WERI-Rb-1 (cell line): ENCODE measurements around the gene ATR.

Experiments
- DNase-seq: peaks from one replicate; pipeline ENCODE4 v3.0.0-alpha.2; 2020
- H3K27ac ChIP-seq: fragments of 250-450 bp; sonication (Bioruptor Pico); 2 replicates; pipeline ENCODE4 v1.5.1; 2020; ENCODE audit warnings: mild to moderate bottlenecking, moderate library complexity
- H3K27me3 ChIP-seq: fragments of 250-450 bp; sonication (Bioruptor Pico); 2 replicates; pipeline ENCODE4 v1.5.1; 2021; ENCODE audit warnings: mild to moderate bottlenecking, low read depth, moderate library complexity; ENCODE audit not compliant: insufficient read depth, severe bottlenecking
- H3K36me3 ChIP-seq: fragments of 250-450 bp; sonication (Bioruptor Pico); 2 replicates; pipeline ENCODE4 v1.5.1; 2020; ENCODE audit warnings: mild to moderate bottlenecking, moderate library complexity
- H3K4me3 ChIP-seq: 2 replicates; pipeline ENCODE4 v1.5.1; 2011; ENCODE audit warnings: low read depth, mild to moderate bottlenecking, control low read depth, low read length
- H3K9me3 ChIP-seq: fragments of 250-450 bp; sonication (Bioruptor Pico); 2 replicates; pipeline ENCODE4 v1.5.1; 2021; ENCODE audit warnings: mild to moderate bottlenecking, moderate library complexity; ENCODE audit not compliant: severe bottlenecking
- CTCF ChIP-seq: IDR thresholded peaks from 2 replicates; pipeline ENCODE4 v1.5.1; 2011; ENCODE audit warnings: low read depth, mild to moderate bottlenecking, control low read depth, inconsistent platforms, low read length

ATR gene

GRCh38 chr3:142622405-142622804, 43.9 kb upstream of the ATR start:
- Histone ChIP-seq H3K9me3 (no peaks in the 10 kb centered on the region), H3K27ac (no peak overlapping the region), H3K36me3 (no peaks in the 10 kb centered on the region), H3K4me3 (no peak overlapping the region), H3K27me3 (no peaks in the 10 kb centered on the region)
- DNase-seq: no peak
- TF ChIP-seq CTCF: no peak

GRCh38 chr3:142618917-142619461, 40.5 kb upstream of the ATR start:
- no peak for DNase-seq

GRCh38 chr3:142615171-142615570, 36.6 kb upstream of the ATR start:
- Histone ChIP-seq H3K4me3 (no peak overlapping the region), H3K27me3 (no peaks in the 10 kb centered on the region), H3K27ac (no peak overlapping the region), H3K9me3 (no peaks in the 10 kb centered on the region), H3K36me3 (no peaks in the 10 kb centered on the region)
- no peak for TF ChIP-seq CTCF
- no peak for DNase-seq

More at GRCh38 chr3:142618917-142619461, 40.5 kb upstream of the ATR start:
- H3K27ac ChIP-seq: no peak overlapping the region
- no peak for TF ChIP-seq CTCF
- H3K4me3 ChIP-seq: no peak overlapping the region
- no peaks in the 10 kb centered on the region for H3K9me3 ChIP-seq
- H3K27me3 ChIP-seq: no peaks in the 10 kb centered on the region
- H3K36me3 ChIP-seq: no peaks in the 10 kb centered on the region

- no peak overlapping the region for H3K4me3 ChIP-seq
- H3K27me3 ChIP-seq: no peaks in the 10 kb centered on the region
- no peaks in the 10 kb centered on the region for H3K36me3 ChIP-seq
- no peaks in the 10 kb centered on the region for H3K9me3 ChIP-seq
- H3K27ac ChIP-seq: no peak overlapping the region
- DNase-seq: no peak
- TF ChIP-seq CTCF: no peak
Measured at GRCh38 chr3:142614059-142614626, 35.6 kb upstream of the ATR start.

GRCh38 chr3:142613491-142613890, 35.0 kb upstream of the ATR start:
- DNase-seq: no peak
- Histone ChIP-seq H3K9me3 (no peaks in the 10 kb centered on the region), H3K27ac (no peak overlapping the region), H3K36me3 (no peaks in the 10 kb centered on the region), H3K4me3 (no peak overlapping the region), H3K27me3 (no peaks in the 10 kb centered on the region)
- no peak for TF ChIP-seq CTCF

- Histone ChIP-seq H3K4me3 (no peak overlapping the region), H3K36me3 (no peaks in the 10 kb centered on the region), H3K27me3 (no peaks in the 10 kb centered on the region), H3K9me3 (no peaks in the 10 kb centered on the region), H3K27ac (no peak overlapping the region)
- no peak for TF ChIP-seq CTCF
- DNase-seq: no peak
Measured at GRCh38 chr3:142611206-142611605, 32.7 kb upstream of the ATR start.
